Testis (tissue), 2 donors: ENCODE data around the gene C1orf35.

Source experiments
- POLR2A ChIP-seq: fragments of 450-650 bp; IDR thresholded peaks from one replicate; pipeline ENCODE4 v1.6.1; 2017; ENCODE audit warnings: antibody characterized with exemption, mild to moderate bottlenecking, moderate library complexity
- TF ChIP-seq, protein P1 (sequence below), 3 experiments: fragments of 450-650 bp in 2 of 3; fragments of 200-600 bp in 1 of 3; sonication (generic) in 1 of 3; IDR thresholded peaks; one replicate each; pipeline ENCODE4 v1.5.1; 2016 to 2019; ENCODE audit warnings: antibody characterized with exemption in 3 of 3, mild to moderate bottlenecking in 2 of 3, moderate library complexity in 1 of 3

DNA sequence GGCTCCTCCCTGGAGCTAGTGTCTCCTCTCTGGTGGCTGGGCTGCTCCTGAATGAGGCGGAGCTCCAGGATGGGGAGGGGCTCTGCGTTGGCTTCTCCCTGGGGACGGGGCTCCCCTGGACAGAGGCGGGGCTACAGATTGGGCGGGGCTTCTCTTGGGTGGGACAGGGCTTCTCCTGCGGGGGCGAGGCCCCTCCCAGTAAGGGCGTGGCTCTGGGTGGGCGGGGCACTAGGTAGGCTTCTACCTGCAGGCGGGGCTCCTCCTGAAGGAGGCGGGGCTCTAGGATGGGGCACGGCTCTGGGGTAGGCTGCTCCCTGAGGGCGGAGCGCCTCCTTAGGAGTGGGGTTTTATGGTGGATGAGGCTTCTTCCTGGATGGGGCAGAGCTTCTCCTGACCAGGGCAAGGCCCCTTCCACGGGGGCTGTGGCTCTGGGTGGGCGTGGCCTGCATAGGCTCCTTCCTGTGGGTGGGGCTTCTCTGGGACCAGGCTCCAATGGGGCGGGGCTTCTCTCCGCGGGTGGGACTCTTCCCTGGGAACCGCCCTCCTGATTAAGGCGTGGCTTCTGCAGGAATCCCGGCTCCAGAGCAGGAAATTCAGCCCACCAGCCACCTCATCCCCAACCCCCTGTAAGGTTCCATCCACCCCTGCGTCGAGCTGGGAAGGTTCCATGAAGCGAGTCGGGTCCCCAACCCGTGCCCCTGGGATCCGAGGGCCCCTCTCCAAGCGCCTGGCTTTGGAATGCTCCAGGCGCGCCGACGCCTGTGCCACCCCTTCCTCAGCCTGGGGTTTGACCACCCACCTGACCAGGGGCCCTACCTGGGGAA is 43.3 kb downstream of the C1orf35 start:
- TF ChIP-seq, protein P1, sequence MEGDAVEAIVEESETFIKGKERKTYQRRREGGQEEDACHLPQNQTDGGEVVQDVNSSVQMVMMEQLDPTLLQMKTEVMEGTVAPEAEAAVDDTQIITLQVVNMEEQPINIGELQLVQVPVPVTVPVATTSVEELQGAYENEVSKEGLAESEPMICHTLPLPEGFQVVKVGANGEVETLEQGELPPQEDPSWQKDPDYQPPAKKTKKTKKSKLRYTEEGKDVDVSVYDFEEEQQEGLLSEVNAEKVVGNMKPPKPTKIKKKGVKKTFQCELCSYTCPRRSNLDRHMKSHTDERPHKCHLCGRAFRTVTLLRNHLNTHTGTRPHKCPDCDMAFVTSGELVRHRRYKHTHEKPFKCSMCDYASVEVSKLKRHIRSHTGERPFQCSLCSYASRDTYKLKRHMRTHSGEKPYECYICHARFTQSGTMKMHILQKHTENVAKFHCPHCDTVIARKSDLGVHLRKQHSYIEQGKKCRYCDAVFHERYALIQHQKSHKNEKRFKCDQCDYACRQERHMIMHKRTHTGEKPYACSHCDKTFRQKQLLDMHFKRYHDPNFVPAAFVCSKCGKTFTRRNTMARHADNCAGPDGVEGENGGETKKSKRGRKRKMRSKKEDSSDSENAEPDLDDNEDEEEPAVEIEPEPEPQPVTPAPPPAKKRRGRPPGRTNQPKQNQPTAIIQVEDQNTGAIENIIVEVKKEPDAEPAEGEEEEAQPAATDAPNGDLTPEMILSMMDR (IDR thresholded peaks at IDR 0.05): no peak
- no peak for TF ChIP-seq POLR2A
